Esophagus (tissue), 2 donors: ENCODE results near the gene NPR1. TPM values are rescaled to one million over a fixed set of nuclear protein-coding genes. Genes with fewer than 3 reads are reported as not detected.
"Not testable (repeated sequence)": the region's sequence is repeated elsewhere in the genome, so short reads cannot be mapped to it uniquely, and the experiment has no call there.

Experiments used
- H3K27ac ChIP-seq, 2 donors: one replicate each; pipeline ENCODE4 v1.5.1; 2013; ENCODE audit warnings: low read depth in 2 of 2, mild to moderate bottlenecking in 2 of 2, inconsistent platforms in 1 of 2, low read length in 1 of 2, moderate library complexity in 1 of 2
- H3K27me3 ChIP-seq, 2 donors: one replicate each; pipeline ENCODE4 v1.6.1; 2013; ENCODE audit warnings: low read length in 2 of 2, control low read depth in 1 of 2, mild to moderate bottlenecking in 1 of 2; ENCODE audit not compliant: insufficient read depth in 2 of 2, control insufficient read depth in 1 of 2
- H3K36me3 ChIP-seq, 2 donors: one replicate each; pipeline ENCODE4 v1.6.1; 2013; ENCODE audit warnings: low read length in 1 of 2; ENCODE audit not compliant: control insufficient read depth in 2 of 2, insufficient read depth in 2 of 2
- H3K4me1 ChIP-seq, 2 donors: one replicate each; pipeline ENCODE4 v1.6.1; 2013; ENCODE audit warnings: low read length in 1 of 2; ENCODE audit not compliant: control insufficient read depth in 2 of 2, insufficient read depth in 2 of 2
- H3K4me3 ChIP-seq, 2 donors: one replicate each; pipeline ENCODE4 v1.5.1; 2013; ENCODE audit warnings: low read length in 2 of 2, mild to moderate bottlenecking in 2 of 2, low read depth in 1 of 2, moderate library complexity in 1 of 2
- H3K9me3 ChIP-seq, 2 donors: one replicate each; pipeline ENCODE4 v1.6.1; 2013; ENCODE audit warnings: mild to moderate bottlenecking in 2 of 2, low read depth in 1 of 2, low read length in 1 of 2, moderate library complexity in 1 of 2; ENCODE audit not compliant: control insufficient read depth in 2 of 2, insufficient read depth in 1 of 2
- WGBS, 2 donors: extraction: QIAGEN DNeasy Blood & Tissue Kit; methylation state at CpG; one replicate each; pipeline ENCODE4 v1.1.7; 2013; 5-methylcytosine and 5-hydroxymethylcytosine counted together
- polyA plus RNA-seq, 2 donors: library from polyadenylated mRNA; stranded (reverse); fragments of 200-250 nt; gene quantifications; one replicate each; pipeline ENCODE4 v1.2.3, GENCODE V29; 2013
- donor health status: healthy with polysubstance abuse.
- donor health status: Bipolar disorder and iron deficiency.

NPR1 gene
- polyA plus RNA-seq, 2 donors = 2.2 to 3.6 TPM

GRCh38 chr1:153661111-153661708, 17.3 kb upstream of the NPR1 start:
- Histone ChIP-seq H3K36me3 (peaks cover 13 to 15% of the 10 kb centered on the region in 2 donors), H3K27ac (no peak overlapping the region), H3K9me3 (no peaks in the 10 kb centered on the region), H3K4me3 (no peak overlapping the region), H3K4me1 (peaks cover 0 to 2% of the 10 kb centered on the region in 2 donors), H3K27me3 (no peaks in the 10 kb centered on the region)
- WGBS, 2 donors = 61 to 69% methylated on average over 9 of the region's 9 CpGs

GRCh38 chr1:153662269-153662668, 16.2 kb upstream of the NPR1 start:
- Histone ChIP-seq H3K27ac (peak overlapping the region in 1 of 2 donors; percentile 3), H3K4me1 (peaks cover 0 to 2% of the 10 kb centered on the region in 2 donors), H3K36me3 (peaks cover 16 to 22% of the 10 kb centered on the region in 2 donors), H3K4me3 (no peak overlapping the region), H3K27me3 (no peaks in the 10 kb centered on the region), H3K9me3 (no peaks in the 10 kb centered on the region)
- 62 to 63% methylated on average over 2 of the region's 2 CpGs for WGBS, 2 donors

- no peaks in the 10 kb centered on the region for H3K9me3 ChIP-seq
- H3K27me3 ChIP-seq = no peaks in the 10 kb centered on the region
- H3K4me3 ChIP-seq = no peak overlapping the region
- WGBS, 2 donors = 82 to 83% methylated on average over 5 of the region's 5 CpGs
- H3K36me3 ChIP-seq = peaks cover 21 to 23% of the 10 kb centered on the region in 2 donors
- peaks cover 0 to 2% of the 10 kb centered on the region in 2 donors for H3K4me1 ChIP-seq
- H3K27ac ChIP-seq = no peak overlapping the region
Observed at GRCh38 chr1:153663211-153663610, 15.3 kb upstream of the NPR1 start.

GRCh38 chr1:153667439-153667838, 11.0 kb upstream of the NPR1 start:
- Histone ChIP-seq H3K27me3 (no peaks in the 10 kb centered on the region), H3K36me3 (peaks cover 21 to 25% of the 10 kb centered on the region in 2 donors), H3K4me3 (no peak overlapping the region), H3K9me3 (no peaks in the 10 kb centered on the region), H3K4me1 (no peaks in the 10 kb centered on the region), H3K27ac (no peak overlapping the region)
- WGBS, 2 donors = 86 to 93% methylated on average over 4 of the region's 4 CpGs

DNA sequence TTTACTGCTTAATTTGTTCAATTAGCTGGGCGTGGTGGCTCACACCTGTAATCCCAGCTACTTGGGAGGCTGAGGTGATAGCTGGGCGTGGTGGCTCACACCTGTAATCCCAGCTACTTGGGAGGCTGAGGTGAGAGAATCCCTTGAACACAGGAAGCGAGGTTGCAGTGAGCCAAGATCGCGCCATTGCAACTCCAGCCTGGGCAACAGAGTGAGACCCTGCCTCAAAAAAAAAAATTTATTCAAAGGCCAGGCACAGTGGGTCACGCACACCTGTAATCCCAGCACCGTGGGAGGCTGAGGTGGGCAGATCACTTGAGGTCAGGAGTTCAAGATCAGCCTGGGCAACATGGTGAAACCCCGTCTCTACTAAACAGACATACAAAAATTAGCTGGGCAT, 9.8 kb upstream of the NPR1 start:
- not testable (repeated sequence) for H3K4me3 ChIP-seq, H3K9me3 ChIP-seq, H3K27me3 ChIP-seq, H3K4me1 ChIP-seq
- H3K27ac ChIP-seq = peak overlapping the region in 1 of 2 donors; percentile 6
- peaks cover 13 to 20% of the 10 kb centered on the region in 2 donors for H3K36me3 ChIP-seq
- WGBS, 2 donors = 96% methylated on average over 8 of the region's 8 CpGs

- Histone ChIP-seq H3K36me3 (peaks cover 6 to 16% of the 10 kb centered on the region in 2 donors), H3K27me3 (no peaks in the 10 kb centered on the region), H3K4me1 (no peaks in the 10 kb centered on the region), H3K4me3 (peak overlapping the region; percentile 68 to 96), H3K27ac (no peak overlapping the region), H3K9me3 (no peaks in the 10 kb centered on the region)
- WGBS, 2 donors = 79 to 80% methylated on average over 6 of the region's 6 CpGs
Observed at GRCh38 chr1:153669606-153670005, 8.9 kb upstream of the NPR1 start.

GRCh38 chr1:153670257-153670858, 8.1 kb upstream of the NPR1 start:
- H3K27me3 ChIP-seq = no peaks in the 10 kb centered on the region
- peak overlapping the region; percentile 78 to 93 for H3K27ac ChIP-seq
- H3K4me3 ChIP-seq = peak overlapping the region; percentile 68 to 96
- H3K36me3 ChIP-seq = peaks cover 6 to 16% of the 10 kb centered on the region in 2 donors
- 1 to 2% methylated on average over 22 of the region's 22 CpGs for WGBS, 2 donors
- no peaks in the 10 kb centered on the region for H3K4me1 ChIP-seq
- H3K9me3 ChIP-seq = no peaks in the 10 kb centered on the region

- peaks cover 6 to 14% of the 10 kb centered on the region in 2 donors for H3K36me3 ChIP-seq
- H3K27ac ChIP-seq = peak within 1 kb of the TSS; percentile 78 to 93
- H3K9me3 ChIP-seq = no peaks in the 10 kb centered on the region
- H3K4me3 ChIP-seq = peak within 1 kb of the TSS; percentile 68 to 96
- 0% methylated on average over 35 of the region's 35 CpGs for WGBS, 2 donors
- H3K4me1 ChIP-seq = no peaks in the 10 kb centered on the region
- H3K27me3 ChIP-seq = no peaks in the 10 kb centered on the region
Observed at GRCh38 chr1:153670859-153671627, 7.4 kb upstream of the NPR1 start, which contains the start of gene ILF2. Gene ILF2, minus strand, starts transcription at chr1:153670993. Its CDS starts 71 bp downstream, at chr1:153670922.

- WGBS, 2 donors = 7 to 10% methylated on average over 28 of the region's 28 CpGs
- H3K4me3 ChIP-seq = peak overlapping the region; percentile 12 to 40
- H3K36me3 ChIP-seq = peaks cover 6 to 10% of the 10 kb centered on the region in 2 donors
- not testable (repeated sequence) for H3K9me3 ChIP-seq, H3K27me3 ChIP-seq, H3K4me1 ChIP-seq
- peak overlapping the region; percentile 46 to 88 for H3K27ac ChIP-seq
Observed at GRCh38 chr1:153671628-153672353, 6.7 kb upstream of the NPR1 start.
